ENCODE measurements around the gene ACADS. TPM values are rescaled to one million over a fixed set of nuclear protein-coding genes. Genes with fewer than 3 reads are reported as not detected.

Gene ACADS
- total RNA-seq, 2 experiments from 2014 or later: 15.6 to 16.6 TPM

Other genes with a start within 250 kb of the ACADS start
- 100 to 1,000 TPM; 176 to 184 TPM for gene DYNLL1, start 229.7 kb upstream of the ACADS start, total RNA-seq
- gene COQ5, start 196.7 kb upstream of the ACADS start, total RNA-seq: 10 to 100 TPM; 30.1 to 31.6 TPM
- 100 to 1,000 TPM; 188 to 210 TPM for gene RNF10, start 191.5 kb upstream of the ACADS start, total RNA-seq
- 10 to 100 TPM; 54.1 to 55.7 TPM for gene POP5, start 144.4 kb upstream of the ACADS start, total RNA-seq
- gene CABP1, start 85.2 kb upstream of the ACADS start, total RNA-seq: under 1 TPM; 0.24 to 0.29 TPM
- 10 to 100 TPM; 92.9 to 93.7 TPM for gene MLEC, start 38.7 kb upstream of the ACADS start, total RNA-seq
- 10 to 100 TPM; 28.2 to 31.3 TPM for gene UNC119B, start 15.4 kb upstream of the ACADS start, total RNA-seq
- 10 to 100 TPM; 24.3 to 26.7 TPM for gene SPPL3, start 178.5 kb downstream of the ACADS start, total RNA-seq